Naive thymus-derived CD4-positive, alpha-beta T cell (primary cell): ENCODE data around the gene DDX20. TPM values are rescaled to one million over a fixed set of nuclear protein-coding genes. Genes with fewer than 3 reads are reported as not detected.

Experiments used
- ATAC-seq: fragments of 150-1000 bp; cut with Tn5 transposase; 2 replicates; pipeline ENCODE4 v1.10.0; 2021; ENCODE audit warnings: mild to moderate bottlenecking, moderate library complexity
- CTCF ChIA-PET: fragments of 350-600 bp; sonication (Branson Sonifier 250); formaldehyde crosslinking; loops from one replicate; lab custom pipeline; 2021; ENCODE audit warnings: antibody characterized with exemption; lab: Charles Lee
- POLR2A ChIA-PET: fragments of 350-600 bp; sonication (Branson Sonifier 250); formaldehyde crosslinking; loops from one replicate; lab custom pipeline; 2021; ENCODE audit warnings: antibody characterized with exemption, inconsistent platforms; lab: Charles Lee
- DNase-seq, 9 donors: peaks; one replicate each; pipeline versions ENCODE4 v3.0.0 to v3.0.0-alpha.2; 2020 to 2022; ENCODE audit warnings: mixed read lengths in 1 of 9
- H3K27ac ChIP-seq: one replicate; pipeline ENCODE4 v1.7.0; 2013; ENCODE audit warnings: mild to moderate bottlenecking, low read depth, low read length, moderate library complexity
- H3K27me3 ChIP-seq, 2 donors: one replicate each; pipeline ENCODE4 v1.7.0; 2013; ENCODE audit warnings: low read length in 2 of 2, mild to moderate bottlenecking in 2 of 2, moderate library complexity in 2 of 2; ENCODE audit not compliant: control insufficient read depth in 2 of 2, insufficient read depth in 2 of 2
- H3K36me3 ChIP-seq, 3 experiments: 1 replicate in 2 of 3; 2 replicates in 1 of 3; pipeline ENCODE4 v1.7.0; 2013; ENCODE audit warnings: low read length in 3 of 3, mild to moderate bottlenecking in 3 of 3, moderate library complexity in 1 of 3; ENCODE audit not compliant: insufficient read depth in 3 of 3, control insufficient read depth in 2 of 3
- H3K4me1 ChIP-seq, 2 donors: one replicate each; pipeline ENCODE4 v1.7.0; 2013; ENCODE audit warnings: low read length in 2 of 2, mild to moderate bottlenecking in 2 of 2, moderate library complexity in 1 of 2; ENCODE audit not compliant: control insufficient read depth in 2 of 2, insufficient read depth in 2 of 2
- H3K4me3 ChIP-seq: 2 replicates; pipeline ENCODE4 v1.7.0; 2013; ENCODE audit warnings: mild to moderate bottlenecking, low read length
- H3K9me3 ChIP-seq, 3 experiments: 1 replicate in 2 of 3; 2 replicates in 1 of 3; pipeline ENCODE4 v1.7.0; 2013; ENCODE audit warnings: low read length in 3 of 3; ENCODE audit not compliant: control insufficient read depth in 2 of 3
- H3K27ac Mint-ChIP-seq, 9 donors: one replicate each; pipeline ENCODE4 v1.8.0; 2020 to 2022; ENCODE audit warnings: mixed read lengths in 9 of 9, mild to moderate bottlenecking in 8 of 9, moderate library complexity in 5 of 9, inconsistent platforms in 2 of 9
- H3K27me3 Mint-ChIP-seq, 5 donors: one replicate each; pipeline ENCODE4 v1.8.0; 2021 to 2022; ENCODE audit warnings: mixed read lengths in 5 of 5, mild to moderate bottlenecking in 1 of 5
- H3K36me3 Mint-ChIP-seq, 5 donors: one replicate each; pipeline ENCODE4 v1.8.0; 2020 to 2022; ENCODE audit warnings: mixed read lengths in 5 of 5, mild to moderate bottlenecking in 3 of 5, inconsistent platforms in 1 of 5
- H3K4me1 Mint-ChIP-seq, 7 donors: one replicate each; pipeline ENCODE4 v1.8.0; 2020 to 2022; ENCODE audit warnings: mixed read lengths in 7 of 7, mild to moderate bottlenecking in 3 of 7, inconsistent platforms in 1 of 7
- H3K4me3 Mint-ChIP-seq, 10 donors: one replicate each; pipeline ENCODE4 v1.8.0; 2020 to 2022; ENCODE audit warnings: mild to moderate bottlenecking in 10 of 10, mixed read lengths in 10 of 10, moderate library complexity in 6 of 10, inconsistent platforms in 2 of 10
- H3K9me3 Mint-ChIP-seq, 11 donors: one replicate each; pipeline ENCODE4 v1.8.0; 2020 to 2022; ENCODE audit warnings: mixed read lengths in 11 of 11, mild to moderate bottlenecking in 4 of 11, inconsistent platforms in 1 of 11, moderate library complexity in 1 of 11
- intact Hi-C, 2 donors: fragments of 100-400 bp; cut with micrococcal nuclease; formaldehyde crosslinking; loops; one replicate each; pipeline ENCODE4 v1.15.1; 2023
- polyA plus RNA-seq, 2 donors: library from polyadenylated mRNA; unstranded; fragments of 300-500 nt; fragmentation: Illumina TruSeq; gene quantifications; one replicate each; pipeline ENCODE4 v1.2.3, GENCODE V29; 2021
- total RNA-seq, 6 experiments: library from RNA in 5 of 6; stranded (reverse) in 5 of 6; gene quantifications; 1 replicate in 5 of 6; 2 replicates in 1 of 6; pipeline ENCODE4 v1.2.3 and lab custom pipeline; 2021 to 2026

The DDX20 gene
- total and polyA plus RNA-seq, 7 experiments from 2014 or later = 11.6 to 27.0 (median 18.7) TPM

DNA sequence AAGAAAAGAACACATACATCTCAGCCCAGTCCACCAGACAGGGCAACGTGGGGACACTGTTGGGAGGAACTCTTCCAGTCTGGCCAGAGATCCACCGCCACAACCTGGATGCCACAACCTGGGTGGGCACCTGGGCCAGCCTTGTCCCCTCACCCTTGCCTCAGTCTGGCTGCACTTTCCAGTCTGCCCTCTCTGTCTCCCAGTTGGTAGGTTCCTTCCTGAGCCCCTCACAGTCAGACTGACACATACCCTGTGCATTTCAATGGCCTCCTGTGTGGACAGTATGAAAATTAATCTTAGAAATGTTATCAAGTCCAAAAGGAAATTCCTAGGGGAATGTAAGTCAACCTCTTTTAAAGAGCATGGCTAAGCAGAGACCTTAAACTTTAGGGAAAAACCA, 49.5 kb downstream of the DDX20 start:
- DNase-seq (no peak), ATAC-seq (no peak)
- no peaks in the 10 kb centered on the region for H3K4me1 ChIP-seq
- POLR2A ChIA-PET = no interaction called here
- no peaks in the 10 kb centered on the region for H3K27me3 ChIP-seq
- Mint-ChIP-seq H3K4me3 (no peak overlapping the region), H3K27me3 (peaks cover 0 to 8% (median 5%) of the 10 kb centered on the region in 5 donors), H3K27ac (no peak overlapping the region), H3K36me3 (no peaks in the 10 kb centered on the region), H3K4me1 (no peaks in the 10 kb centered on the region), H3K9me3 (no peaks in the 10 kb centered on the region)
- H3K27ac ChIP-seq = no peak overlapping the region
- H3K9me3 ChIP-seq = no peaks in the 10 kb centered on the region
- CTCF ChIA-PET = no interaction called here
- no peaks in the 10 kb centered on the region for H3K36me3 ChIP-seq
- intact Hi-C loops = no loop called here
- H3K4me3 ChIP-seq = no peak overlapping the region

DNA sequence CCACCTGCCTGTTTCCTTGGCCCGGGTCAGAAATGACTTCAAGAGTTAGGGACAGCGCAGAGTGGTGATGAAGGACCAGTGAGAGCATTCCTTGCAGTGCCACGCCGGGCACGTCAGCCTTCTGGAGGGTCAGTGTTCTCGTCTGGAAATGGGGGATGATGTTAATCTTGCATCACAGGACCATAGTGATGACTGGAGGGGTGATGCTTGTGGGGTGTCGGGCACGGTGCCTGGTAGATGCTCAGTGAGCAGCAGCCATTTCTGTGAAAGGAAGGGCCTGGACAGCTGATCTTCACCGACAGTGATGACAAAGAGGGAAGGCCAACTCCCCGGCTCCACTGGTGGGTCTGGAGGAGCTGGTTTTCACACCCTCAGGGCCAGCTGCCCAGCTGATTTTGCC, 56.2 kb downstream of the DDX20 start:
- Mint-ChIP-seq H3K27me3 (peaks cover 0 to 5% (median 4%) of the 10 kb centered on the region in 5 donors), H3K4me1 (no peaks in the 10 kb centered on the region), H3K27ac (no peak overlapping the region), H3K36me3 (no peaks in the 10 kb centered on the region), H3K4me3 (no peak overlapping the region), H3K9me3 (no peaks in the 10 kb centered on the region)
- ATAC-seq (no peak), DNase-seq (no peak)
- no peaks in the 10 kb centered on the region for H3K9me3 ChIP-seq
- H3K27me3 ChIP-seq = no peaks in the 10 kb centered on the region
- intact Hi-C loops = no loop called here
- CTCF ChIA-PET = no interaction called here
- no peaks in the 10 kb centered on the region for H3K36me3 ChIP-seq
- no peak overlapping the region for H3K4me3 ChIP-seq
- no peak overlapping the region for H3K27ac ChIP-seq
- no peaks in the 10 kb centered on the region for H3K4me1 ChIP-seq
- POLR2A ChIA-PET = no interaction called here

DNA sequence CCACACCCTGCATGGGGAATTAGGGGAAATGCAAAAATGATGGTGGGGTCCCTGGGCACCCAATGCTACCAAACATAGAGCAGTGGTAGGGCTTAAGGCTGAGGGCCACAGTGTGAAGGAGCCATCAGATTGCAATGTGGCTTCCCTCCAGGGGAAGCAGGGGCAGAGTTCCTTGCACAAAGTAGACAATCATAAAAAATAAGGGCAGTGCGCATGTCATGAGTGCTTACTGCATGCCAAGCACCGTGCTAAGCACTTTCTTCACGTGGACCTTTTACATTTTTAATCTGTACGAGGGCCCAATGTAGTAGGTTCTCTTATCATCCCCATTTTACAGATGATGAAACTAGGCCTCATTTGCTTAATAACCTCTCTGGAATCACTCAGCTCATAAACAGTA, 56.6 kb downstream of the DDX20 start:
- intact Hi-C loops = no loop called here
- Mint-ChIP-seq H3K27ac (no peak overlapping the region), H3K9me3 (no peaks in the 10 kb centered on the region), H3K27me3 (peaks cover 0 to 5% (median 4%) of the 10 kb centered on the region in 5 donors), H3K36me3 (no peaks in the 10 kb centered on the region), H3K4me1 (no peaks in the 10 kb centered on the region), H3K4me3 (no peak overlapping the region)
- Histone ChIP-seq H3K27me3 (no peaks in the 10 kb centered on the region), H3K4me1 (no peaks in the 10 kb centered on the region), H3K36me3 (no peaks in the 10 kb centered on the region), H3K27ac (no peak overlapping the region), H3K4me3 (no peak overlapping the region), H3K9me3 (no peaks in the 10 kb centered on the region)
- ChIA-PET POLR2A (no interaction called here), CTCF (no interaction called here)
- DNase-seq = no peak
- no peak for ATAC-seq

DNA sequence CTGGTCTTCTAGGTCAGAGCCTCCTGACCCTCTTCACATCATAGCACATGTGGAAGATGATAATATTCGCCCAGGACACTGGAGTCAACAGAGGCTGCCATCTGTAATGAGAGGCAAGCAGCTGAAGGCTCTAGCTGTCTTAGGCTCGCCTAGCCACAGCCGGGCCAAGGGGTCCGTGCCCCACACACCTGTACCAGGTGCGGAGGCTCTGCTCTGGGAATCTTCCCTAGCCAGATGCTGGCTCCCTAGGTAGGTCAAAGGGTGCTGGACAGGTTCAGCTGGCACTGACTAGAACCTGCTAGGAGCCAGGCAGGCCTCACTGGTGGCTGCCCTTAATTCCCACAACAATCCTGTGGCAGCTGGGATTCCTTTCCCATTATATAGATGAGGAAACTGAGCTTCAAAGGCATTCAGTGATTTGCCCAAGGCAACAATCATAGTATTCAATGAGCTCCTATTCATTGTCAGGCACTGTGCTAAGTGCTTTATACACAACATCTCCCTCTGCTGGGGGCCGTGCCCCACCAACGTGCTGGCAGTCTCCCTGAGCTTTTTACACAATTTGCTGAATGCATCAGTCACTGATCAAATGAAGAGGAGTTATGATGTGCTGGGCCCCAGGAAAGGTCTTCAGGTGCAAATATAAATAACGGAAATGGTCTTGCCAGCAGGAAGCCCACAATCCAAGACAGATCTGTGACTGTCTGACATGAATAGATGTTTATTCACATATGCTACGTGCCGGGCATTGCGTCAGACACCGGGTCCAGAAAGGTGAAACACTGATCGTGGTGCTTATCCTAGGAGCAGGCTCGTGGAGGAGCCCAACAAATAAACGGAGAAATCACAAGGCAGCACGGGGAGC, 58.0 kb downstream of the DDX20 start:
- CTCF ChIA-PET = no interaction called here
- DNase-seq (no peak), ATAC-seq (no peak)
- Mint-ChIP-seq H3K4me1 (no peaks in the 10 kb centered on the region), H3K9me3 (no peaks in the 10 kb centered on the region), H3K27ac (no peak overlapping the region), H3K27me3 (peaks cover 0 to 5% (median 4%) of the 10 kb centered on the region in 5 donors), H3K4me3 (no peak overlapping the region), H3K36me3 (no peaks in the 10 kb centered on the region)
- Histone ChIP-seq H3K36me3 (no peaks in the 10 kb centered on the region), H3K4me1 (no peaks in the 10 kb centered on the region), H3K27me3 (no peaks in the 10 kb centered on the region), H3K4me3 (no peak overlapping the region), H3K27ac (no peak overlapping the region), H3K9me3 (no peaks in the 10 kb centered on the region)
- POLR2A ChIA-PET = no interaction called here
- intact Hi-C loops = no loop called here

DNA sequence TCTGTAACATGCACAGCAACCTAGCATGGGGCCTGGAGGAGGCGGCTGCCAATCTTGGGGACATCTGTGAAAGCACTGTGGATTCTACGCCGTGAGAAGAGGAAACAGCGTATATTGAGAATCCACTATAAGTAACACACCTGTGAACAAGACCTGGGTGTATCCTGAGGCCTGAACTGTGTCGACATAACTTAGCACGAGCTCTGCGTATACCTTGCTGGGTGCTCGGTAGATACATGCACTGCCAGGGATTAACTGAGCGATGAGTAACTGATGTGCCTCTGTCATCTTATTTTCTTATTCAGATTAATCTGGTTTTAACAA, 58.6 kb downstream of the DDX20 start:
- H3K4me3 ChIP-seq = no peak overlapping the region
- no peak overlapping the region for H3K27ac ChIP-seq
- no peaks in the 10 kb centered on the region for H3K27me3 ChIP-seq
- ChIA-PET POLR2A (no interaction called here), CTCF (no interaction called here)
- H3K27me3 Mint-ChIP-seq = peaks cover 0 to 7% (median 0%) of the 10 kb centered on the region in 5 donors
- H3K4me1 ChIP-seq = no peaks in the 10 kb centered on the region
- no peaks in the 10 kb centered on the region for H3K36me3 Mint-ChIP-seq
- intact Hi-C loops = no loop called here
- no peaks in the 10 kb centered on the region for H3K4me1 Mint-ChIP-seq
- DNase-seq = no peak
- no peak for ATAC-seq
- H3K36me3 ChIP-seq = no peaks in the 10 kb centered on the region
- no peak overlapping the region for H3K27ac Mint-ChIP-seq
- no peaks in the 10 kb centered on the region for H3K9me3 ChIP-seq
- no peak overlapping the region for H3K4me3 Mint-ChIP-seq
- no peaks in the 10 kb centered on the region for H3K9me3 Mint-ChIP-seq

DNA sequence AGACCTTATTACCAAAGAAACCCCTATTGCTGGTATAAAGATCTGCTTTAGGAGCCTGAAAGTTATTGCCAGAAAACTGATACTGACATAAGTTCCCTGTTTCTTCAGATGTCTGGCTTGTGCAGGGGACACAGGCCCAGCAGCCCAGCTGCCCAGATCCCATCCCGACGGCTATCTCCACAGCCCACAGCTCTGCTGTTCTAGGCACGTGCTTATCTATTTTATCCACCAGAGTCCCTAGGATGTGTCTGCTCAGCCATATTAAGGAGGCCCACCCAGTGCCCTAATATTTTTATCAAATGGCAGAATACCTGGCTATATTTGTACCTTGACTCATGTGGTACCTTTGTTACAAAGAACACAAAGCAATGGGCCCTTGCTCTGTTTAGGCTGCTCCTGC, 58.9 kb downstream of the DDX20 start:
- Histone ChIP-seq H3K27ac (no peak overlapping the region), H3K4me3 (no peak overlapping the region), H3K9me3 (no peaks in the 10 kb centered on the region), H3K36me3 (no peaks in the 10 kb centered on the region), H3K27me3 (no peaks in the 10 kb centered on the region), H3K4me1 (no peaks in the 10 kb centered on the region)
- ChIA-PET CTCF (no interaction called here), POLR2A (no interaction called here)
- Mint-ChIP-seq H3K27ac (no peak overlapping the region), H3K36me3 (no peaks in the 10 kb centered on the region), H3K27me3 (peaks cover 0 to 9% (median 0%) of the 10 kb centered on the region in 5 donors), H3K4me1 (no peaks in the 10 kb centered on the region), H3K9me3 (no peaks in the 10 kb centered on the region), H3K4me3 (no peak overlapping the region)
- ATAC-seq (no peak), DNase-seq (no peak)
- intact Hi-C loops = no loop called here
